Lower lobe of right lung (tissue), 2 donors: ENCODE measurements around the gene CFAP46. TPM values are rescaled to one million over a fixed set of nuclear protein-coding genes. Genes with fewer than 3 reads are reported as not detected.

Experiments used
- ATAC-seq, 2 donors: fragments of 200-7000 bp; cut with Tn5 transposase; one replicate each; pipeline ENCODE4 v1.9.1; 2020 to 2022; ENCODE audit warnings: mild to moderate bottlenecking in 2 of 2, moderate library complexity in 2 of 2
- DNase-seq: peaks from one replicate; pipeline ENCODE4 v3.0.0-alpha.2; 2020
- H3K27ac ChIP-seq: fragments of 200-600 bp; one replicate; pipeline ENCODE4 v1.8.0; 2022
- H3K27me3 ChIP-seq: fragments of 200-600 bp; one replicate; pipeline ENCODE4 v1.8.0; 2022; ENCODE audit warnings: low read depth
- H3K36me3 ChIP-seq: fragments of 200-600 bp; one replicate; pipeline ENCODE4 v1.8.0; 2022; ENCODE audit warnings: mild to moderate bottlenecking
- H3K4me1 ChIP-seq: fragments of 200-600 bp; one replicate; pipeline ENCODE4 v1.8.0; 2022
- H3K4me3 ChIP-seq: fragments of 200-600 bp; one replicate; pipeline ENCODE4 v1.8.0; 2022; ENCODE audit warnings: mild to moderate bottlenecking
- H3K9me3 ChIP-seq: fragments of 200-600 bp; one replicate; pipeline ENCODE4 v1.8.0; 2022
- intact Hi-C: fragments of 100-400 bp; cut with DNase I; formaldehyde crosslinking; loops from one replicate; pipeline ENCODE4 v1.11.0; 2022
- total RNA-seq: library from RNA; stranded (reverse); fragmentation: NEBNext Ultra II Directional; extraction: Animal tissue kit (Norgen Biotek cat#: 25700); gene quantifications from one replicate; pipeline ENCODE4 v1.2.1, GENCODE V29; 2021
- TF ChIP-seq, protein P1 (sequence below): fragments of 200-600 bp; IDR thresholded peaks from one replicate; pipeline ENCODE4 v1.8.0; 2022; ENCODE audit warnings: antibody characterized with exemption, mild to moderate bottlenecking
- donor health status: DM: no; HTN: yes; CAD: no; lungs with severe emphysema.

CFAP46 gene
- total RNA-seq, 1 donor from 2014 or later: 9.0 TPM

DNA sequence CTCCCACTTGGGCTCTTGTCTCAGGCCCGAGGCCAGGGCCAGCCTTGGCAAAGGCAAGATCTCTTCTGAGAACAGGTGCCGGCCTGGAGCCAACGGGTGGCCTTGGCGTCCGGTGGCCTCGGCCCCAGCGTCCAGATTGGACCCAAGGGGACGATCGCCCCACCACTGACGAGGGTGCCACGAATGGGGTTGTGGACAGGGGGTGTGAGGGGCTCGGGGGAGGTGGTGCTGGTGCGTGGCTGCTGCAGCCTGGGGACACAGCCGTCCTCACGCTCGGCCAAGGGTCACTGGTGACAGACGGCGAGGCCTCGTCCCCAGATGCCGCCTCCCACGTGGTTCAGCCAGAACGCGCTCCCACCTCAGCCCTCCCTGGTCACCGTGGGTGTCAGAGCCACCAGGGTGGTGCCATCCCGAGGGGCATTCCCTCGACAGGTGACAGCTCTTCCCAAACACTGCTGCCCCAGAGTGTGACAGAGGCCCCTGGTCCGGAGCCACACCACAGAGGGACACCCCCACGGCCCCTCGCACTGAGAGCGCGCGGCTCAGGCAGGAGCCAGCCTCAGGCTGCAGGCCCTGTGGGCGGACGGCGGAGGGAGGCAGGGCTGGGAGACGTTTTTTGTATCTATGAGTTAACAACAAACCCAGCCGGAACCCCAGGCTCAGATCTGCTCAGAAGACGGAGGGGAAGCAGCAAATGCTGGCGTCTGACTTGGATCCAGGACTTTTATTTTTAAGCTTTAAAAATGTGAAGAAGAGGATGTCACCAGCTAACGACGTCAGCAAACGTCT, 18.5 kb upstream of the CFAP46 start:
- H3K4me1 ChIP-seq: peaks cover 12% of the 10 kb centered on the region
- H3K27me3 ChIP-seq: peaks cover 10% of the 10 kb centered on the region
- DNase-seq (no peak), ATAC-seq (no peak)
- no peak overlapping the region for H3K4me3 ChIP-seq
- H3K9me3 ChIP-seq: no peaks in the 10 kb centered on the region
- no peaks in the 10 kb centered on the region for H3K36me3 ChIP-seq
- H3K27ac ChIP-seq: no peak overlapping the region
- intact Hi-C loops: no loop called here
- TF ChIP-seq, protein P1, sequence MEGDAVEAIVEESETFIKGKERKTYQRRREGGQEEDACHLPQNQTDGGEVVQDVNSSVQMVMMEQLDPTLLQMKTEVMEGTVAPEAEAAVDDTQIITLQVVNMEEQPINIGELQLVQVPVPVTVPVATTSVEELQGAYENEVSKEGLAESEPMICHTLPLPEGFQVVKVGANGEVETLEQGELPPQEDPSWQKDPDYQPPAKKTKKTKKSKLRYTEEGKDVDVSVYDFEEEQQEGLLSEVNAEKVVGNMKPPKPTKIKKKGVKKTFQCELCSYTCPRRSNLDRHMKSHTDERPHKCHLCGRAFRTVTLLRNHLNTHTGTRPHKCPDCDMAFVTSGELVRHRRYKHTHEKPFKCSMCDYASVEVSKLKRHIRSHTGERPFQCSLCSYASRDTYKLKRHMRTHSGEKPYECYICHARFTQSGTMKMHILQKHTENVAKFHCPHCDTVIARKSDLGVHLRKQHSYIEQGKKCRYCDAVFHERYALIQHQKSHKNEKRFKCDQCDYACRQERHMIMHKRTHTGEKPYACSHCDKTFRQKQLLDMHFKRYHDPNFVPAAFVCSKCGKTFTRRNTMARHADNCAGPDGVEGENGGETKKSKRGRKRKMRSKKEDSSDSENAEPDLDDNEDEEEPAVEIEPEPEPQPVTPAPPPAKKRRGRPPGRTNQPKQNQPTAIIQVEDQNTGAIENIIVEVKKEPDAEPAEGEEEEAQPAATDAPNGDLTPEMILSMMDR: no peak

DNA sequence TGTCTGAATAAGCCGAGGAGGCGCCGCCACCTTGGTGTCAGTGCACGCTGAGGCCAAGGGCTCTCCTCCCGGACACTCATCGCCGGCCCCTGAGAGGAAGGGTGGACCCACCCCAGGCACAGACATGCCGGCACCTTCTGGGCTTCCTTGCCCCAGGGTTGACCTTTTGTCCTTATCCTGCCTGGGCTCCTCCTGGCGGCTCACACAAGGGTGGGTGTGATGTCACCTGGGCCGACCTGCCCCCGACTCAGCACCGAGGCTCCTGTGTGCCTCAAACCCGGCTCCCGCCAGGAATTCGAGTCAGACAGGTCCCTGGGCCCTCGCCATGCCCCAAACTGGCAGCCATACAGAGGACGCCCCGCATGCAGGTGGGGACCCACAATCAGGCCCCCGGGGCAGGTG, 17.7 kb upstream of the CFAP46 start:
- H3K27ac ChIP-seq: no peak overlapping the region
- H3K4me3 ChIP-seq: no peak overlapping the region
- no peaks in the 10 kb centered on the region for H3K9me3 ChIP-seq
- intact Hi-C loops: no loop called here
- TF ChIP-seq, protein P1: no peak
- ATAC-seq (no peak), DNase-seq (no peak)
- H3K36me3 ChIP-seq: no peaks in the 10 kb centered on the region
- H3K4me1 ChIP-seq: peaks cover 12% of the 10 kb centered on the region
- peaks cover 10% of the 10 kb centered on the region for H3K27me3 ChIP-seq

DNA sequence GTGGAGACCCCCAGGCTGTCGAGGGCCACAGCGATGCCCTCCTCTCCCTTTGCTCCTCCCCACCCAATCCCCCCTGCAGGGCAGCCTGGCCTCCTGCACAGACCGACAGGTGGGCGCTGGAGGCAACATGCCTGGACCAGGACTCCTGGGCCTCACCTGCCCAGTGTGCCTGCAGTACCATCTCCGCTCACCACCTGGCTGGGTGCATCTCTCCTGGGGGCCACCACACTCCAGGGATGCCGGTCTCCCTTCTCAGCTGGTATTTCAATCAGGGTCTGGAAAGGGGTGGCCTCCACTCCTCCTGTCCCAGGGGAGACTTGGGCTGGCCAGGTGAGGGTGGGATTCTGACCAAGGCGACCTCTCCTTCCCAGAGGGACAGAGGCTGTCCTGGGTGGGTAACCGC, 17.2 kb upstream of the CFAP46 start:
- peaks cover 10% of the 10 kb centered on the region for H3K27me3 ChIP-seq
- no peak overlapping the region for H3K4me3 ChIP-seq
- intact Hi-C loops: no loop called here
- H3K4me1 ChIP-seq: peaks cover 12% of the 10 kb centered on the region
- H3K9me3 ChIP-seq: no peaks in the 10 kb centered on the region
- ATAC-seq (no peak), DNase-seq (no peak)
- H3K27ac ChIP-seq: no peak overlapping the region
- TF ChIP-seq, protein P1: no peak
- no peaks in the 10 kb centered on the region for H3K36me3 ChIP-seq

DNA sequence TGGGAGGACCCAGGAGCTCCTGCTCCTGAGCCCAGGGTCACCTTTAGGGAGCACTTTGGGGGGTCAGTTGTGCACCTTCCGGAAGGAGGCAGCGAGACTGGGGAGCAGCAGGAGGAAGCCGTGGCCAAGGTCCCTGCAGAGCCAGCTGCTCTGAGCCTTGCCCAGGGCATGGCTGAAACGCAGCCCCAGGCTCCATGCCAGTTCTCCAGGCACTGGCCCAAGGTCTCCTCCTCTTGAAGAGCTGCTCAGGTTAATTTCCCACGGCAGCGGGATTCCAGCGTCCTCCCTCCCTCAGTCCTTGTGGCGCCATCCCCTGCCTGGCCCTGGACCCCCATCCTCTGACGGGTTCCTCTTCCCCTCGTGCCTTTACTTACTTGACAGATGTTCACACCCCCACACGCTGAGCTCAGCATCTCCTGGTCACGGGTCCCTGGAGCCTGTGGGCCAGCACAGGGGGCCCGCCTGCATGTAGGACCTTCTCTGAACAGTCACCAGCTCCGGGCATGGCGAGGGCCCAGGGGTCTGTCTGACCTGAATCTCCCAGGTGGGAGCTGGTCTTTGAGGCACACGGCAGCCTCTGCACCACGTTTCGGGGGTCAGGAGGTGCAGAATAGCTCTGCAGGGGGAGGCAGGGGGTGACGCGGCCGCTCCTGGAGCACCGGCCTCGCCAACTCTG, 16.7 kb upstream of the CFAP46 start:
- peaks cover 12% of the 10 kb centered on the region for H3K4me1 ChIP-seq
- no peak for DNase-seq
- intact Hi-C loops: no loop called here
- peaks cover 10% of the 10 kb centered on the region for H3K27me3 ChIP-seq
- no peaks in the 10 kb centered on the region for H3K9me3 ChIP-seq
- no peak overlapping the region for H3K4me3 ChIP-seq
- H3K36me3 ChIP-seq: no peaks in the 10 kb centered on the region
- TF ChIP-seq, protein P1: no peak
- ATAC-seq: no peak
- no peak overlapping the region for H3K27ac ChIP-seq

DNA sequence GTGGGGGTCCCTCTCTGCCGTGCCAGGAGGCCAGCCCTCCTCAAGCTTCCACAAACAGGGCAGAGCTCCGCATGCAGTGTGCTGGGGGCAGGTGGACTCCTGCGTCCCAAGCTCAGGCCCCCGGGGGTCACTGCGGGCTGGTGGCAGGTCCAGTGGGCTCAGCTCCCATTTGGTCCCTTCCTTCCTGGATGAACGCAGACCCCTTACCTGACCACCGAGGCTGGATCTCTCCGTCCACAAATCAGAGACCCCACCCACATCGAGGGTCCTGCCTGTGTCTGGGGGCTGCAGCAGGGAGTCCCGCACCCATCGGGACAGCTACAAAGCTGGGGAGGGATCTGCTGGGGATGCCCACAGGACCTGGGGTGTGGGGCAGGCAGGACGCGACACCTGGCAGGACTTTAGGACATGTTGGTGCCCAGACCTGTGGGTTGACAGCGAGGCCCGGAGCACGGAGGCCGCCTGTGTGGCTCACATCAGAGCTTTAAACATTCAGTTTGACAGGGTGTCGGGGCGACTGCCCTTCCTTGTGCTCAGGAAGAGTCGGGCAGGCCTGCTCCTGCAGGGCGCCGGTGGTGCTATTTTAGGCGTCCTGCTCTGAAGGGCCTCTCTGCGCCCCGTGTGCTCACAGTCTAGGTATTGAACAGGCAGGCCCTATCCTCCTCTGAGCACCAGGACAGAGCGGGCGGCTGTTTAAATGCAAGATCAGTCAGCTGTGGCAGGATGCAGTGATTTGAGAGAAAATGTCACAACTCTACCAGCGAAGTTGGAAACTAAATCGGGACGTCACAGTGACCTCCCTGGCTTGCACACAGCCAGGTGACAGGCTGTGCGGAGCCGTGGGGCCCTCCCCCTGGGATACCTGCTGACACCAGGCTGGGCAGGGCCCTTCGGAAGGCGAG, 15.9 kb upstream of the CFAP46 start:
- TF ChIP-seq, protein P1: no peak
- DNase-seq: no peak
- H3K4me1 ChIP-seq: peaks cover 12% of the 10 kb centered on the region
- ATAC-seq: no peak
- intact Hi-C loops: no loop called here
- H3K4me3 ChIP-seq: no peak overlapping the region
- H3K36me3 ChIP-seq: no peaks in the 10 kb centered on the region
- no peaks in the 10 kb centered on the region for H3K9me3 ChIP-seq
- peaks cover 10% of the 10 kb centered on the region for H3K27me3 ChIP-seq
- no peak overlapping the region for H3K27ac ChIP-seq
